GM12878 (cell line): ENCODE measurements around the gene RFWD3. TPM values are rescaled to one million over a fixed set of nuclear protein-coding genes. Genes with fewer than 3 reads are reported as not detected.

Source experiments
- ATAC-seq: fragments of 200-7000 bp; cut with Tn5 transposase; 3 replicates; pipeline ENCODE4 v1.9.1; 2020; ENCODE audit warnings: mild to moderate bottlenecking, moderate library complexity
- BruUV-seq: library from RNA; stranded (reverse); fragments of 400-500 nt; replicated peaks from 2 replicates; lab custom pipeline; 2021; lab: Mats Ljungman, UMichigan
- CTCF ChIA-PET: fragments of 300-600 bp; sonication (Branson Sonifier 250); formaldehyde crosslinking; extraction: SDS; loops from one replicate; lab custom pipeline; 2021; ENCODE audit warnings: inconsistent platforms; lab: Yijun Ruan, JAX
- POLR2A ChIA-PET: fragments of 350-600 bp; formaldehyde crosslinking; extraction: SDS; loops from one replicate; lab custom pipeline; 2021; ENCODE audit warnings: inconsistent platforms; lab: Charles Lee
- RAD21 ChIA-PET: fragments of 300-600 bp; sonication (Branson Sonifier 250); formaldehyde crosslinking; loops from one replicate; lab custom pipeline; 2023; ENCODE audit warnings: antibody characterized with exemption; ENCODE audit not compliant: unreplicated experiment; lab: Charles Lee
- SMC1A ChIA-PET: fragments of 300-600 bp; sonication (Branson Sonifier 250); formaldehyde crosslinking; loops from one replicate; lab custom pipeline; 2023; ENCODE audit not compliant: unreplicated experiment, uncharacterized antibody; lab: Charles Lee
- DNase-seq: peaks from one replicate; pipeline ENCODE4 v3.0.0-alpha.2; 2011; ENCODE audit warnings: low read depth, low spot score
- FAIRE-seq: peaks from 3 replicates; lab custom pipeline; 2011; peaks lifted over from hg19 to GRCh38; lab: Jason Lieb, UNC
- H2AFZ ChIP-seq: 2 replicates; pipeline ENCODE4 v1.6.0; 2011; ENCODE audit warnings: low read depth, low read length, control low read depth; ENCODE audit not compliant: control insufficient read depth
- H3K27ac ChIP-seq: 2 replicates; pipeline ENCODE4 v1.5.1; 2011; ENCODE audit warnings: control low read depth; ENCODE audit not compliant: control insufficient read depth, insufficient read depth
- H3K27me3 ChIP-seq, 2 experiments: replicated peaks in 1 of 2; 2 replicates each; pipeline versions ENCODE4 v1.6.0 to v1.6.1; 2011; ENCODE audit warnings: low read length in 1 of 2; ENCODE audit not compliant: control insufficient read depth in 2 of 2, insufficient read depth in 2 of 2
- H3K36me3 ChIP-seq, 2 experiments: 2 replicates each; pipeline ENCODE4 v1.5.1; 2011; ENCODE audit warnings: low read length in 1 of 2; ENCODE audit not compliant: control insufficient read depth in 2 of 2, insufficient read depth in 2 of 2
- H3K4me1 ChIP-seq: 2 replicates; pipeline ENCODE4 v1.6.1; 2011; ENCODE audit warnings: mild to moderate bottlenecking, low read length, moderate library complexity, mixed read lengths; ENCODE audit not compliant: control insufficient read depth, insufficient read depth
- H3K4me2 ChIP-seq: 2 replicates; pipeline ENCODE4 v1.6.0; 2011; ENCODE audit warnings: control low read depth; ENCODE audit not compliant: control insufficient read depth, insufficient read depth
- H3K4me3 ChIP-seq: fragments of 200-600 bp; sonication (generic); 2 replicates; pipeline ENCODE4 v1.5.1; 2016
- H3K79me2 ChIP-seq: 2 replicates; pipeline ENCODE4 v1.6.0; 2011; ENCODE audit warnings: low read length; ENCODE audit not compliant: control insufficient read depth, insufficient read depth
- H3K9ac ChIP-seq: 2 replicates; pipeline ENCODE4 v1.8.0; 2011; ENCODE audit warnings: low read length, control low read depth, mixed read lengths; ENCODE audit not compliant: control insufficient read depth, insufficient read depth
- H3K9me3 ChIP-seq: replicated peaks from 3 replicates; pipeline ENCODE4 v1.5.1; 2011; ENCODE audit warnings: mild to moderate bottlenecking, low read length; ENCODE audit not compliant: control insufficient read depth, insufficient read depth
- H4K20me1 ChIP-seq: 2 replicates; pipeline ENCODE4 v1.6.0; 2011; ENCODE audit not compliant: control insufficient read depth, insufficient read depth
- EGR1 ChIP-seq, 2 experiments: IDR thresholded peaks; 1 replicate in 1 of 2; 2 replicates in 1 of 2; pipeline ENCODE4 v1.6.1; 2011 to 2012; ENCODE audit warnings: low read depth in 2 of 2, low read length in 2 of 2, borderline replicate concordance in 1 of 2, mild to moderate bottlenecking in 1 of 2, moderate library complexity in 1 of 2
- FOS ChIP-seq: IDR thresholded peaks from 3 replicates; pipeline ENCODE4 v1.6.1; 2011; ENCODE audit warnings: borderline replicate concordance; ENCODE audit not compliant: insufficient read length; ENCODE audit errors: extremely low read depth
- KDM1A ChIP-seq: fragments of 200-600 bp; sonication (generic); IDR thresholded peaks from 2 replicates; pipeline ENCODE4 v1.6.1; 2016; ENCODE audit warnings: borderline replicate concordance
- KLF5 ChIP-seq: fragments of 450-650 bp; IDR thresholded peaks from 2 replicates; pipeline ENCODE4 v1.6.1; 2014; ENCODE audit warnings: mild to moderate bottlenecking; ENCODE audit not compliant: partially characterized antibody
- MTA3 ChIP-seq: IDR thresholded peaks from 2 replicates; pipeline ENCODE4 v1.6.1; 2012; ENCODE audit warnings: low read length, inconsistent platforms, borderline replicate concordance
- MYB ChIP-seq: fragments of 150-350 bp; IDR thresholded peaks from 2 replicates; pipeline ENCODE4 v1.6.1; 2014; ENCODE audit warnings: mild to moderate bottlenecking, low read depth, low read length, borderline replicate concordance
- RAD51 ChIP-seq: fragments of 450-650 bp; IDR thresholded peaks from 2 replicates; pipeline ENCODE4 v1.6.1; 2016; ENCODE audit warnings: moderate library complexity, mild to moderate bottlenecking, inconsistent platforms
- WGBS: methylation state at CpG from one replicate; pipeline ENCODE4 v1.1.6; 2016; ENCODE audit warnings: low lambda C conversion rate; ENCODE audit not compliant: insufficient replicate concordance, insufficient coverage; ENCODE audit errors: missing lambda C conversion rate; 5-methylcytosine and 5-hydroxymethylcytosine counted together
- in situ Hi-C: fragments of 300-500 bp; cut with MboI; formaldehyde crosslinking; loops from 9 replicates; pipeline ENCODE4 v1.14.3; 2018; ENCODE audit warnings: mixed read lengths
- intact Hi-C: fragments of 100-400 bp; cut with micrococcal nuclease; formaldehyde crosslinking; loops from one replicate; pipeline ENCODE4 v1.14.2; 2022; ENCODE audit not compliant: unreplicated experiment
- polyA plus RNA-seq, 11 experiments: library from polyadenylated mRNA; depleted of rRNA in 4 of 11; unstranded in 6 of 11; stranded (reverse) in 5 of 11; fragments of >200 nt; fragmentation: Nextera tagmentation in 4 of 11; fragmentation: Illumina TruSeq in 1 of 11; extraction: Ambion mirVana in 4 of 11; extraction: Trizol in 1 of 11; gene quantifications; 1 replicate in 1 of 11; 2 replicates in 10 of 11; pipeline versions ENCODE4 v1.2.1 to v1.2.3, GENCODE V29; 2011 to 2016; ENCODE audit warnings: inconsistent platforms in 2 of 11, missing spikeins in 2 of 11, low read depth in 1 of 11
- total RNA-seq, 4 experiments: library from RNA; depleted of rRNA in 3 of 4; stranded (reverse); fragments of >200 nt in 3 of 4; fragmentation: Illumina TruSeq in 1 of 4; extraction: Trizol in 1 of 4; gene quantifications; 2 replicates each; pipeline versions ENCODE4 v1.2.1 to v1.2.3, GENCODE V29; 2013 to 2021
- TF ChIP-seq, protein P1 (sequence below): fragments of 450-650 bp; IDR thresholded peaks from 2 replicates; pipeline ENCODE4 v1.6.1; 2018; ENCODE audit warnings: mild to moderate bottlenecking, low read depth, moderate library complexity; ENCODE audit not compliant: partially characterized antibody
- TF ChIP-seq, protein P2 (sequence below): IDR thresholded peaks from 2 replicates; pipeline ENCODE4 v1.6.1; 2012; ENCODE audit warnings: mild to moderate bottlenecking, low read depth, low read length
- TF ChIP-seq, protein P3 (sequence below): fragments of 450-650 bp; IDR thresholded peaks from 2 replicates; pipeline ENCODE4 v1.6.1; 2014; ENCODE audit warnings: mild to moderate bottlenecking

RFWD3 gene
- total and polyA plus RNA-seq, 10 of the 15 experiments (the other 5 are each of a cell fraction or from before 2014, with no cell fraction given) = 10.7 to 78.5 (median 51.2) TPM

GRCh38 chr16:74585846-74586443 lies 80.7 kb downstream of the RFWD3 start (continued):
- TF ChIP-seq, protein P1, sequence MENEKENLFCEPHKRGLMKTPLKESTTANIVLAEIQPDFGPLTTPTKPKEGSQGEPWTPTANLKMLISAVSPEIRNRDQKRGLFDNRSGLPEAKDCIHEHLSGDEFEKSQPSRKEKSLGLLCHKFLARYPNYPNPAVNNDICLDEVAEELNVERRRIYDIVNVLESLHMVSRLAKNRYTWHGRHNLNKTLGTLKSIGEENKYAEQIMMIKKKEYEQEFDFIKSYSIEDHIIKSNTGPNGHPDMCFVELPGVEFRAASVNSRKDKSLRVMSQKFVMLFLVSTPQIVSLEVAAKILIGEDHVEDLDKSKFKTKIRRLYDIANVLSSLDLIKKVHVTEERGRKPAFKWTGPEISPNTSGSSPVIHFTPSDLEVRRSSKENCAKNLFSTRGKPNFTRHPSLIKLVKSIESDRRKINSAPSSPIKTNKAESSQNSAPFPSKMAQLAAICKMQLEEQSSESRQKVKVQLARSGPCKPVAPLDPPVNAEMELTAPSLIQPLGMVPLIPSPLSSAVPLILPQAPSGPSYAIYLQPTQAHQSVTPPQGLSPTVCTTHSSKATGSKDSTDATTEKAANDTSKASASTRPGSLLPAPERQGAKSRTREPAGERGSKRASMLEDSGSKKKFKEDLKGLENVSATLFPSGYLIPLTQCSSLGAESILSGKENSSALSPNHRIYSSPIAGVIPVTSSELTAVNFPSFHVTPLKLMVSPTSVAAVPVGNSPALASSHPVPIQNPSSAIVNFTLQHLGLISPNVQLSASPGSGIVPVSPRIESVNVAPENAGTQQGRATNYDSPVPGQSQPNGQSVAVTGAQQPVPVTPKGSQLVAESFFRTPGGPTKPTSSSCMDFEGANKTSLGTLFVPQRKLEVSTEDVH = no peak
- no peak for TF ChIP-seq RAD51

- DNase-seq (no peak), ATAC-seq (no peak), FAIRE-seq (no peak)
- H3K27ac ChIP-seq = no peak overlapping the region
- TF ChIP-seq MTA3 = no peak
- no peak for TF ChIP-seq FOS
- TF ChIP-seq MYB = no peak
- no peak for TF ChIP-seq EGR1 (IDR thresholded peaks at IDR 0.05; ENCODE audit: borderline replicate concordance in 1 of 2, low read depth in 2 of 2, low read length in 2 of 2)
- no peak for TF ChIP-seq KDM1A
- TF ChIP-seq, protein P2, sequence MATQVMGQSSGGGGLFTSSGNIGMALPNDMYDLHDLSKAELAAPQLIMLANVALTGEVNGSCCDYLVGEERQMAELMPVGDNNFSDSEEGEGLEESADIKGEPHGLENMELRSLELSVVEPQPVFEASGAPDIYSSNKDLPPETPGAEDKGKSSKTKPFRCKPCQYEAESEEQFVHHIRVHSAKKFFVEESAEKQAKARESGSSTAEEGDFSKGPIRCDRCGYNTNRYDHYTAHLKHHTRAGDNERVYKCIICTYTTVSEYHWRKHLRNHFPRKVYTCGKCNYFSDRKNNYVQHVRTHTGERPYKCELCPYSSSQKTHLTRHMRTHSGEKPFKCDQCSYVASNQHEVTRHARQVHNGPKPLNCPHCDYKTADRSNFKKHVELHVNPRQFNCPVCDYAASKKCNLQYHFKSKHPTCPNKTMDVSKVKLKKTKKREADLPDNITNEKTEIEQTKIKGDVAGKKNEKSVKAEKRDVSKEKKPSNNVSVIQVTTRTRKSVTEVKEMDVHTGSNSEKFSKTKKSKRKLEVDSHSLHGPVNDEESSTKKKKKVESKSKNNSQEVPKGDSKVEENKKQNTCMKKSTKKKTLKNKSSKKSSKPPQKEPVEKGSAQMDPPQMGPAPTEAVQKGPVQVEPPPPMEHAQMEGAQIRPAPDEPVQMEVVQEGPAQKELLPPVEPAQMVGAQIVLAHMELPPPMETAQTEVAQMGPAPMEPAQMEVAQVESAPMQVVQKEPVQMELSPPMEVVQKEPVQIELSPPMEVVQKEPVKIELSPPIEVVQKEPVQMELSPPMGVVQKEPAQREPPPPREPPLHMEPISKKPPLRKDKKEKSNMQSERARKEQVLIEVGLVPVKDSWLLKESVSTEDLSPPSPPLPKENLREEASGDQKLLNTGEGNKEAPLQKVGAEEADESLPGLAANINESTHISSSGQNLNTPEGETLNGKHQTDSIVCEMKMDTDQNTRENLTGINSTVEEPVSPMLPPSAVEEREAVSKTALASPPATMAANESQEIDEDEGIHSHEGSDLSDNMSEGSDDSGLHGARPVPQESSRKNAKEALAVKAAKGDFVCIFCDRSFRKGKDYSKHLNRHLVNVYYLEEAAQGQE = no peak
- TF ChIP-seq, protein P3, sequence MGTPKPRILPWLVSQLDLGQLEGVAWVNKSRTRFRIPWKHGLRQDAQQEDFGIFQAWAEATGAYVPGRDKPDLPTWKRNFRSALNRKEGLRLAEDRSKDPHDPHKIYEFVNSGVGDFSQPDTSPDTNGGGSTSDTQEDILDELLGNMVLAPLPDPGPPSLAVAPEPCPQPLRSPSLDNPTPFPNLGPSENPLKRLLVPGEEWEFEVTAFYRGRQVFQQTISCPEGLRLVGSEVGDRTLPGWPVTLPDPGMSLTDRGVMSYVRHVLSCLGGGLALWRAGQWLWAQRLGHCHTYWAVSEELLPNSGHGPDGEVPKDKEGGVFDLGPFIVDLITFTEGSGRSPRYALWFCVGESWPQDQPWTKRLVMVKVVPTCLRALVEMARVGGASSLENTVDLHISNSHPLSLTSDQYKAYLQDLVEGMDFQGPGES = no peak
- TF ChIP-seq KLF5 = no peak
- ChIA-PET SMC1A (interaction anchor here (1.2 kb wide), 1 partner anchor 23 kb away, joined by 5 read pairs; the partner anchor contains the start of gene GLG1), POLR2A (interaction anchor here (0.5 to 2.8 kb wide), 4 partner anchors 13 to 89 kb away, joined by 3 to 8 read pairs (median 6); partner anchors contain the start of gene GLG1), RAD21 (interaction anchor here (0.6 kb wide), 1 partner anchor 25 kb away, joined by 3 read pairs; no protein-coding TSS in a partner anchor), CTCF (no interaction called here)
- BruUV-seq = no TSS peak
- H3K9me3 ChIP-seq = no peaks in the 10 kb centered on the region
- H3K9ac ChIP-seq = no peak overlapping the region
- H3K79me2 ChIP-seq = peaks cover 58% of the 10 kb centered on the region
- H3K4me2 ChIP-seq = no peak overlapping the region
- no peaks in the 10 kb centered on the region for H3K36me3 ChIP-seq
- H3K4me1 ChIP-seq = peaks cover 11% of the 10 kb centered on the region
- intact Hi-C loops = no loop called here
- no peak overlapping the region for H3K4me3 ChIP-seq
- in situ Hi-C loops = no loop called here
- WGBS = 86% methylated on average over 9 of the region's 9 CpGs
- H2AFZ ChIP-seq = no peak overlapping the region
- no peaks in the 10 kb centered on the region for H3K27me3 ChIP-seq
- H4K20me1 ChIP-seq = no peaks in the 10 kb centered on the region
Measured at GRCh38 chr16:74583926-74584666, 82.6 kb downstream of the RFWD3 start.
